Measurements from ENCODE around the gene AGPS. TPM values are rescaled to one million over a fixed set of nuclear protein-coding genes. Genes with fewer than 3 reads are reported as not detected.

The AGPS gene
- total and polyA plus RNA-seq, 2 of the 13 experiments (the other 11 are each of a cell fraction or from before 2014, with no cell fraction given), result 39.4 to 99.0 TPM

GRCh38 chr2:177393824-177394593 is 1.4 kb downstream of the AGPS start (continued):
- TF ChIP-seq HMGXB4 (CRISPR knock-in tag; IDR thresholded peaks at IDR 0.05; ENCODE audit: borderline replicate concordance in 1 of 2, low read depth in 1 of 2) (0 out of 4 replicates have a peak, but pooled peaks of 1 of the 2 experiments have one; percentile 14), TFAP4 (IDR thresholded peaks at IDR 0.05; ENCODE audit: borderline replicate concordance, low read depth) (no peak), MAFG (CRISPR knock-in tag; IDR thresholded peaks at IDR 0.05) (no peak), ZFP90 (CRISPR knock-in tag; IDR thresholded peaks at IDR 0.05; ENCODE audit: borderline replicate concordance) (no peak), ZSCAN25 (CRISPR knock-in tag; IDR thresholded peaks at IDR 0.05) (no peak), ZKSCAN8 (CRISPR knock-in tag; IDR thresholded peaks at IDR 0.05; ENCODE audit: borderline replicate concordance) (peak; percentile 36; the same call in 1 of the 2 replicates), ARID5B (CRISPR knock-in tag; IDR thresholded peaks at IDR 0.05) (peak; percentile 86), SYNCRIP (IDR thresholded peaks at IDR 0.05; ENCODE audit: insufficient read depth, low read depth, low read length) (no peak), ATF7-NPFF (CRISPR knock-in tag; IDR thresholded peaks at IDR 0.05; ENCODE audit: low read depth) (0 out of 2 replicates have a peak, but pooled peaks have one; percentile 33), SOX5 (CRISPR knock-in tag; IDR thresholded peaks at IDR 0.05; ENCODE audit: borderline replicate concordance) (peak; percentile 76; the same call in 1 of the 2 replicates), ZNF580 (CRISPR knock-in tag; IDR thresholded peaks at IDR 0.05; ENCODE audit: borderline replicate concordance, low read depth) (no peak), PTBP1 (IDR thresholded peaks at IDR 0.05; ENCODE audit: low read depth, low read length, poor library complexity, severe bottlenecking) (no peak), RBM22 (optimal IDR thresholded peaks at IDR 0.05; ENCODE audit: low read length) (no peak), SOX6 (IDR thresholded peaks at IDR 0.05) (no peak), SOX6 (CRISPR knock-in tag; IDR thresholded peaks at IDR 0.05) (peak; percentile 84; the same call in 1 of the 2 replicates), ZNF800 (CRISPR knock-in tag; IDR thresholded peaks at IDR 0.05) (no peak), SAFB2 (CRISPR knock-in tag; IDR thresholded peaks at IDR 0.05; ENCODE audit: borderline replicate concordance, low read depth) (no peak), ZNF335 (CRISPR knock-in tag; IDR thresholded peaks at IDR 0.05) (no peak), ARNT2 (CRISPR knock-in tag; IDR thresholded peaks at IDR 0.05; ENCODE audit: low read depth) (no peak), ZNF224 (CRISPR knock-in tag; IDR thresholded peaks at IDR 0.05) (no peak; the same call in 1 of the 2 replicates)
